Fibroblast of mammary gland (primary cell): ENCODE measurements around the gene RALBP1.

Experiments used
- DNase-seq: peaks from one replicate; pipeline ENCODE4 v3.0.0-alpha.2; 2010; ENCODE audit warnings: low read depth
- H3K4me3 ChIP-seq: 2 replicates; pipeline ENCODE4 v1.5.1; 2011; ENCODE audit warnings: low read depth, mild to moderate bottlenecking, low read length, moderate library complexity; ENCODE audit not compliant: control insufficient read depth
- TF ChIP-seq, protein P1 (sequence below): conservative IDR thresholded peaks from 2 replicates; pipeline ENCODE4 v1.5.1; 2011; ENCODE audit warnings: low read depth, low read length, inconsistent platforms; ENCODE audit not compliant: control insufficient read depth, insufficient read depth

The RALBP1 gene

DNA sequence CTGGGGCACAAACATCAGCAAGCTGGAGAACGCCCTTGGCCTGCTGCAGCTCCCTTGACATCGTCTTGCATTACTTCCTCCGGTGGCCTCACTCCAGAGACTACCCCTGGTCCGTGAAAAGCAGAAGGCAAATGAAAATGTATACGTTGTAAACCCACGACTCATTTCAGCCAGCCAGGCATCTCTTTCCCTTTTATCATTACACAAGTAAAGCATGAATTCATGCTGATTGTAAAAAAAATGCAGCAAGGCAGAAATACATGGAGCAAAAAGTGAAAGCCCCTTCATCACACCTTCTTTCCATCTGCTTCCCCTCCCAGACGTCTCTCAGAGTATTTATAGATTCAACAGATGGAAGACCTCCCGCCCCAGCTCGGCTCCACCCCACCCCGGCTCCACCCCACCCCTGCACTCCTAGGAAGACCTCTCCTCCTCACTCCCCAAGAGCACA, 41.6 kb upstream of the RALBP1 start:
- no peak for DNase-seq
- TF ChIP-seq, protein P1, sequence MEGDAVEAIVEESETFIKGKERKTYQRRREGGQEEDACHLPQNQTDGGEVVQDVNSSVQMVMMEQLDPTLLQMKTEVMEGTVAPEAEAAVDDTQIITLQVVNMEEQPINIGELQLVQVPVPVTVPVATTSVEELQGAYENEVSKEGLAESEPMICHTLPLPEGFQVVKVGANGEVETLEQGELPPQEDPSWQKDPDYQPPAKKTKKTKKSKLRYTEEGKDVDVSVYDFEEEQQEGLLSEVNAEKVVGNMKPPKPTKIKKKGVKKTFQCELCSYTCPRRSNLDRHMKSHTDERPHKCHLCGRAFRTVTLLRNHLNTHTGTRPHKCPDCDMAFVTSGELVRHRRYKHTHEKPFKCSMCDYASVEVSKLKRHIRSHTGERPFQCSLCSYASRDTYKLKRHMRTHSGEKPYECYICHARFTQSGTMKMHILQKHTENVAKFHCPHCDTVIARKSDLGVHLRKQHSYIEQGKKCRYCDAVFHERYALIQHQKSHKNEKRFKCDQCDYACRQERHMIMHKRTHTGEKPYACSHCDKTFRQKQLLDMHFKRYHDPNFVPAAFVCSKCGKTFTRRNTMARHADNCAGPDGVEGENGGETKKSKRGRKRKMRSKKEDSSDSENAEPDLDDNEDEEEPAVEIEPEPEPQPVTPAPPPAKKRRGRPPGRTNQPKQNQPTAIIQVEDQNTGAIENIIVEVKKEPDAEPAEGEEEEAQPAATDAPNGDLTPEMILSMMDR, result no peak
- H3K4me3 ChIP-seq, result no peak overlapping the region

DNA sequence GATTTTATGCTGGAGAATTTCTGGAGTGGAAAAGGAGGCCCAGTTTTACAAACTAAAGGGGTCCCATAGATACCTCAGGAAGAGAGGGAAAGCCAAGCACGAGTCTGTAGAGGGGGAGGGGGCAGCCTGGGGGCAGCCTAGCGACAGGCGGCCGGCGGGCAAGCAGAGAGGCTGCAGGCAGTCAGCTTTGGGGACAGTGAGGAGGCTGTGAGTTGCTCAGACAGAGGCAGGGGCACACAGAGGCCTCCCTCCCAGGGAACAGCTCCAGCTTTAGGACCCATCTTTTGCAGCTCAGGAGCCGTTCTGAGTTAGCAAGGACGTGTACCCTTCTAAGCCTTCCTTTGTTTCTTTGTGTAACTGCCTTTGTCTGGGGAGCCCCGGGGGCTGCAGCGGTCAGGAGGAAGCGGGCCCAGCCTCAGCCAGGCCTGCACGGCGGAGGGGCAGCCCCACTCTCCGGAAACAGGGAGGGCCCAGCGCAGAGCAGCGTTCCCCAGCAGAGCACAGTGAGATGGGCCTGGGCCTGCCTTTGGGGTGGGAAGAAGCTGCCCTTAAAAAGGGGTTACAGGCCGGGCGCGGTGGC, 41.1 kb upstream of the RALBP1 start:
- TF ChIP-seq, protein P1, result no peak
- H3K4me3 ChIP-seq, result no peak overlapping the region
- no peak for DNase-seq

DNA sequence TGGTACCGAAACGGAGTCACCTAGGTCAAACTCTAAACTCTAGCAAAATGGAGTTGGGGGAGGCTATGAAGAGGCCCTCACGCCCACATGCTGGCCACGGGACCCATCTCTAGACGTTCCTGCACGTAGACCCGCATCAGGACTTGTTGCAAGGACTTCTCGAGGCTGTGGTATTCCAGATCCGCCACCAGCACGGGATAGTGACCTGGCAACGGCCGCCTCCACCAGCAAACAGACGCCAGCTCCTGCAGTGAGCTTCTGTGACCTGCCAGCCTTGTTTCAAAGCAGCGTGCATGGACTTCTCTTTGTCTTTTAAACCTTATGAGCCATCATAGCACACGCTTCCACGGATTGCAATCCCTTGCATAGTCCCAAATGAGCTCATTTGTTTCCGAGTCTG, 40.3 kb upstream of the RALBP1 start:
- no peak overlapping the region for H3K4me3 ChIP-seq
- TF ChIP-seq, protein P1, result no peak
- DNase-seq, result no peak

DNA sequence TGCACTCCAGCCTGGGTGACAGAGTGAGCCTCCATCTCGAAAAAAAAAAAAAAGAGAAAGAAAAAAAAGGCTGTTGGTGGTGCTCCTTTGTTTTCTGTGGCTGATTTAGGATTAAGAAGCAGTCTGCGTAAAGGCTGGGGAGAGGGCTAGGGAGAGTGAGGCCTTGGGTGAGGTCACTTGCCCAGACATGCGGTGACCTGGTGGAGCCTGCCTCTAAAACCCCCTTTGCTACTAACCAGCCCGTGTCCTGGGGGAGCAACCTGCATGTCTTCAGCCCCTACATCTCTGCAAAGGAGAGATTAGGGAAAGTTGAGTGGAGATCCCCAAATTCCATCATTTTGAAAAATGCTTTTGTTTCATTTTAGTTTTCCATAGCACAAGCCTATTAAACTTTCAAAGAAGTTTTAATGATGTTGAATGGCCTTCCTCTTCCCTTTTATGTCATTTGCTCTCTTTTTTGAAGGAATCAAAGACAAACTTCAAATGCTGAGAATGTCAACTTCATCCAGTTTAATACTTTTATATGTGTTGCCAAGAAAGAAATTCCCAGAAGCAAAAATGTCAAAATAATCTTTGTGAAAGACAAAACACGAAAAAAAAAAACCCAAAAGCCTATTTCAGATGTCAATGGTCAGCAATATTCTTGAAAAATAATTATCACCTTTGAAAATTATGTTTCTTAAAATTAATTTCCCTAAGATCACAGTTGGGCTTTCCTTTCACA, 38.9 kb upstream of the RALBP1 start:
- H3K4me3 ChIP-seq, result no peak overlapping the region

DNA sequence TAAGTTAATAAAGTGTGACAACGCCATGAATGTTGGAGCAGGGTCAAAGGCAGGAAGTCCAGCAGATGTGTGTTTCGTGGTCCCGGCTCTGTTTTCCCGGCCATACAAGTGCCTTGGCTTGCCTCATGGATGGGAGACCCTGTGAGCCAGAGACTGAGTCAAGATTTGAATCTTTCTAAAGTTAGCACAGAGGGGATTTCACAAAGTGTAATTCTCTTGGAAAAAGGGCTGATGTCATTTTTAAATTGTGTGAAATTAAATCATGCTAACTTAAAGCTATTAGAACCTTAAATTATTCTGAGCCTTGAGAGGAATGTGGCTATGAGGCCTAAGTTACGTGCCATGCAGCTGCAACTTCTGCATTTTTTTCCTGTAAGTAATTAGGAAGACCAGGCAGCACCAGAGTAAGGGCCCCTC, 38.3 kb upstream of the RALBP1 start:
- no peak overlapping the region for H3K4me3 ChIP-seq
- DNase-seq, result peak; percentile 47
- TF ChIP-seq, protein P1, result no peak

More for the DNA sequence above, 38.9 kb upstream of the RALBP1 start:
- DNase-seq, result no peak
- TF ChIP-seq, protein P1, result no peak

DNA sequence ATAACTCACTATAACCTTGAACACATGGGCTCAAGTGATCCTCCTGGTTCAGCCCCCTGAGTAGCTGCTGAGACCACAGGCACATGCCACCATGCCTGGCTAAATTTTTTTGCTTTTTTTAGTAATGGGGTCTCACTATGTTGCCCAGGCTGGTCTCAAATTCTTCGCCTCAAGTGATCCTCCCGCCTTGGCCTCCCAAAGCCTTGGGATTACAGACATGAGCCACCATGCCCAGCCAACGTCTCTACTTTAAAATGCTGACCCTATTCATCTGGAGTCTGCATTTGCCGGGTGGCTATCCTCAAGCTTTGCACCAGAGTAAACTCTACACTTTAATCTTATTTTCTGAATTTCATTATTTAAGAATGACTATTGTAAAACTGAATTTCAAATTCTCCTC, 37.6 kb upstream of the RALBP1 start:
- TF ChIP-seq, protein P1, result no peak
- no peak overlapping the region for H3K4me3 ChIP-seq
- no peak for DNase-seq

DNA sequence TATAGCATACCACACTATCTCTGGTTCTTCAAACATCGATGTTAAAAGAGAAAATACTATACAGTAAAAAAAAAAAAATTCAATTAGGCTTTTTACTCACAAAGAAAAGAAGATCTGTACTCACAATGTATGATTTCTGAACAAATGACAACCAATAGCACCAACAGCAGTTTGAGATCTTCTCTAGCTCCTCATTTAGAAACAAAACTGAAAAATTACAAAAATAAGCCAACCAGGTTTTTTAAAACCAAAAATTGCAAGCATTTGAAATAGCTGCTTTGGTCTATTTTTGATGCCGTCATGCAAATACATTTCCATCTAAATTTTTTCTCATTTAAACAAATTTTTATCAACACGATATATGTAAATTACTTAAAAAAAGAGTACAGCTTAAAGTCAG, 34.3 kb upstream of the RALBP1 start:
- DNase-seq, result no peak
- TF ChIP-seq, protein P1, result no peak
- H3K4me3 ChIP-seq, result no peak overlapping the region
